MCF 10A (cell line): ENCODE measurements around the gene RPH3AL. TPM values are rescaled to one million over a fixed set of nuclear protein-coding genes. Genes with fewer than 3 reads are reported as not detected.

ENCODE experiments used
- BruUV-seq: library from RNA; stranded (reverse); fragments of 400-500 nt; replicated peaks from 2 replicates; lab custom pipeline; 2021; lab: Mats Ljungman, UMichigan
- CTCF ChIA-PET: fragments of 300-600 bp; sonication (Branson Sonifier 250); formaldehyde crosslinking; extraction: SDS; loops from one replicate; lab custom pipeline; 2021; ENCODE audit warnings: antibody characterized with exemption, inconsistent platforms; lab: Yijun Ruan, JAX
- POLR2A ChIA-PET: fragments of 300-600, 350-650 bp; sonication (Branson Sonifier 250); formaldehyde crosslinking; extraction: SDS; loops from one replicate; lab custom pipeline; 2020; ENCODE audit warnings: antibody characterized with exemption, inconsistent platforms; lab: Yijun Ruan, JAX
- DNase-seq: peaks from one replicate; pipeline ENCODE4 v3.0.0-alpha.2; 2018; ENCODE audit not compliant: unreplicated experiment
- H3K27ac Mint-ChIP-seq: one replicate; pipeline ENCODE4 v1.8.0; 2022; ENCODE audit warnings: mild to moderate bottlenecking, low read depth, mixed read lengths; ENCODE audit not compliant: unreplicated experiment
- H3K27me3 Mint-ChIP-seq: one replicate; pipeline ENCODE4 v1.8.0; 2022; ENCODE audit warnings: mixed read lengths; ENCODE audit not compliant: insufficient read depth, unreplicated experiment
- H3K36me3 Mint-ChIP-seq: one replicate; pipeline ENCODE4 v1.8.0; 2022; ENCODE audit warnings: mild to moderate bottlenecking, moderate library complexity, mixed read lengths; ENCODE audit not compliant: insufficient read depth, unreplicated experiment
- H3K4me1 Mint-ChIP-seq: one replicate; pipeline ENCODE4 v1.8.0; 2022; ENCODE audit warnings: mixed read lengths; ENCODE audit not compliant: insufficient read depth, unreplicated experiment
- H3K4me3 Mint-ChIP-seq: one replicate; pipeline ENCODE4 v1.8.0; 2022; ENCODE audit warnings: mild to moderate bottlenecking, moderate library complexity, mixed read lengths; ENCODE audit not compliant: unreplicated experiment
- H3K9me3 Mint-ChIP-seq: one replicate; pipeline ENCODE4 v1.8.0; 2022; ENCODE audit warnings: mixed read lengths; ENCODE audit not compliant: unreplicated experiment
- intact Hi-C: fragments of 100-400 bp; cut with micrococcal nuclease; formaldehyde crosslinking; loops from 2 replicates; pipeline ENCODE4 v1.14.1; 2022
- total RNA-seq: library from RNA; stranded (reverse); gene quantifications from 2 replicates; pipeline ENCODE4 v1.2.3, GENCODE V29; 2022
- TF ChIP-seq, protein P1 (sequence below): fragments of 200-600 bp; IDR thresholded peaks from one replicate; pipeline ENCODE4 v1.8.0; 2022; ENCODE audit warnings: antibody characterized with exemption, mild to moderate bottlenecking; ENCODE audit not compliant: unreplicated experiment

RPH3AL gene
- total RNA-seq, 1 experiment from 2014 or later, result 0.89 TPM

DNA sequence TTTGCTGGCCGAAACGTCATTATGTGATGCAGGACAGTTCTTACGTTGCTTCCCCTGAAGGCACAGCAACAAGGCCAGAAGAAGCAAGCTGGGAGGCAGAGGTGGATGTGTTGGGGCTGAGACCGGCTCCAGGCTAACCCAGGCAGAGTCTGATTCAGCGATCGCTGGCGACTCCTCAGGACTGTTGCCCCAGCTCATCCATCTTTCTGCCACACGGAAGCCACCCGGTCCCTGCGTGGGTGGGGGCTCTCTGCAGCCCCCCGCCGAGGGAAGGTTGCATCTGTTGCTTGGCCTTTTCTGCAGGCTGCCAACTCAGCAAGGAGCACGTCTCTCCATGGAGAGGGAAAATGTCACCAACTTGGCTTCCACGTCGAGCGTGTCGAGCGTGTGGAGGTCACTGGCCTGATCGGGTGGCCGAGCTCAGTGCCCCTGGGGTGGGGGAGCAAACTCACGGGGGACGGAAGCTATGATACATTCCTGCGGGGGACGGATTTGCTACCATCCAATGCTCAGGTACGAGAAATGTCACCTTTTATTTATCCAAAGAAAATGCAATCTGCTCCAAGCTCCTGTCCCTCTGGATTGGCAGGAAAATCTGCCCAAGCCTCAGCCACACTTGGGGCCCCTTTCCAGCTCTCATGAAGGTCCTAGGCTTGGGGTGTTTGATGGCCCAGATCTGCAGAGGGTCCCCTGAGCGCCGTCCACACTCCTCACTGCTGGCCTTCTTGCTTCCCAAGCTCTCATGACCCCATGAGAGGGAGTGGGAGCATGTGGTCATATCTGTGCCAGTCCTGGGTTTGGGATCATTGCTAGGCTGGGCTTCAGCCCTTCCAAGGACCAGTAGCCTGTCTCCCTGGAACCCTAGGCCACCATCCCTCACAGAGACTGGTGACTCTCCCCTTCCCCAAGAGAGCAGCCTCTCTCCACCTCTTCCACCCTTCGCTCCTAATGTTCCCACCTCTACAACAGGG is 69.4 kb downstream of the RPH3AL start:
- DNase-seq, result no peak
- no peak overlapping the region for H3K4me3 Mint-ChIP-seq
- no peaks in the 10 kb centered on the region for H3K9me3 Mint-ChIP-seq
- ChIA-PET POLR2A (no interaction called here), CTCF (no interaction called here)
- no peaks in the 10 kb centered on the region for H3K36me3 Mint-ChIP-seq
- H3K27ac Mint-ChIP-seq, result no peak overlapping the region
- BruUV-seq, result no TSS peak
- intact Hi-C loops, result no loop called here
- peaks cover 27% of the 10 kb centered on the region for H3K27me3 Mint-ChIP-seq
- no peaks in the 10 kb centered on the region for H3K4me1 Mint-ChIP-seq
- TF ChIP-seq, protein P1, sequence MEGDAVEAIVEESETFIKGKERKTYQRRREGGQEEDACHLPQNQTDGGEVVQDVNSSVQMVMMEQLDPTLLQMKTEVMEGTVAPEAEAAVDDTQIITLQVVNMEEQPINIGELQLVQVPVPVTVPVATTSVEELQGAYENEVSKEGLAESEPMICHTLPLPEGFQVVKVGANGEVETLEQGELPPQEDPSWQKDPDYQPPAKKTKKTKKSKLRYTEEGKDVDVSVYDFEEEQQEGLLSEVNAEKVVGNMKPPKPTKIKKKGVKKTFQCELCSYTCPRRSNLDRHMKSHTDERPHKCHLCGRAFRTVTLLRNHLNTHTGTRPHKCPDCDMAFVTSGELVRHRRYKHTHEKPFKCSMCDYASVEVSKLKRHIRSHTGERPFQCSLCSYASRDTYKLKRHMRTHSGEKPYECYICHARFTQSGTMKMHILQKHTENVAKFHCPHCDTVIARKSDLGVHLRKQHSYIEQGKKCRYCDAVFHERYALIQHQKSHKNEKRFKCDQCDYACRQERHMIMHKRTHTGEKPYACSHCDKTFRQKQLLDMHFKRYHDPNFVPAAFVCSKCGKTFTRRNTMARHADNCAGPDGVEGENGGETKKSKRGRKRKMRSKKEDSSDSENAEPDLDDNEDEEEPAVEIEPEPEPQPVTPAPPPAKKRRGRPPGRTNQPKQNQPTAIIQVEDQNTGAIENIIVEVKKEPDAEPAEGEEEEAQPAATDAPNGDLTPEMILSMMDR, result no peak

DNA sequence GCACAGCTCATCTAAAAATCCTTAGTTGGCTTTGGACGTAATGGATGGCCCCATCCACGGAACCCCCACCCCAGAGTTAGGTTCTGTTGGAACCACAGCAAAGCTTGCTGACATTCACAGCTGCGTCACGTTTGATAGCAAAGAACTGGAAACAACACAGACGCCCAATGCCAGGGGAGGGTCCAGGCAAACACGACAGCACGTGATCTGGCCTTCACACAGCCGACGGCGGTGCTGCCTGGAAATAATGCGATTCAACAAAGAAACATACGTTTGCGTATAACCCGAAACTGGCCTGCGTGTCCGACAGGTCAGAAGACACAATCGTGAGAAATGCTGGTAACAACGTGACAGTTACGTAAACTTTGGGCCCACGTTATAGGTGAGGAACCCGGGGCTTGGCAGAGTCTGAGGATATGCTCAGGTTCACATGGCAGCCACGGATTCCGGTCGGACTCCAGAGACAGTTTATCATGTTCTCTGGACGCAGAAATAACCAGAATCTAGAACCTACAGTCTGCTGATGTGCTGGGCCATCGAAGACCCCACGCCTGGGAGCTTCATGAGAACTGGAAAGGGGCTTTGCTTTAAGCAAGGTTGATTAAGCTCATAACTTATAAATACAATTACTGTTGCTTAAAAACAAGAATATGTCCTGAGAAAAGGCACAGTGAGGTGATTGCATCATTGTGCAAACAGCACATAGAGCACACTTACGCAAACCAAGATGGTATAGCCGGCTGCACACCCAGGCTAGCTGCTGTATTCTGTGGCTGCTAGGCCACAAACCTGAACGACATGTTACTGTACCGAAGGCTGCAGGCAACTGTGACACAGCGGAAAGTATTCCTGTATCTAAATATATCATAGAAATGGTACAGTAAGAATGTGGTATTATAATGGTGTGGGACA is 70.4 kb downstream of the RPH3AL start:
- Mint-ChIP-seq H3K27me3 (peaks cover 27% of the 10 kb centered on the region), H3K4me3 (no peak overlapping the region), H3K36me3 (no peaks in the 10 kb centered on the region), H3K27ac (no peak overlapping the region), H3K4me1 (no peaks in the 10 kb centered on the region), H3K9me3 (no peaks in the 10 kb centered on the region)
- DNase-seq, result no peak
- POLR2A ChIA-PET, result no interaction called here
- intact Hi-C loops, result no loop called here
- TF ChIP-seq, protein P1, result no peak
- no TSS peak for BruUV-seq
- CTCF ChIA-PET, result no interaction called here

DNA sequence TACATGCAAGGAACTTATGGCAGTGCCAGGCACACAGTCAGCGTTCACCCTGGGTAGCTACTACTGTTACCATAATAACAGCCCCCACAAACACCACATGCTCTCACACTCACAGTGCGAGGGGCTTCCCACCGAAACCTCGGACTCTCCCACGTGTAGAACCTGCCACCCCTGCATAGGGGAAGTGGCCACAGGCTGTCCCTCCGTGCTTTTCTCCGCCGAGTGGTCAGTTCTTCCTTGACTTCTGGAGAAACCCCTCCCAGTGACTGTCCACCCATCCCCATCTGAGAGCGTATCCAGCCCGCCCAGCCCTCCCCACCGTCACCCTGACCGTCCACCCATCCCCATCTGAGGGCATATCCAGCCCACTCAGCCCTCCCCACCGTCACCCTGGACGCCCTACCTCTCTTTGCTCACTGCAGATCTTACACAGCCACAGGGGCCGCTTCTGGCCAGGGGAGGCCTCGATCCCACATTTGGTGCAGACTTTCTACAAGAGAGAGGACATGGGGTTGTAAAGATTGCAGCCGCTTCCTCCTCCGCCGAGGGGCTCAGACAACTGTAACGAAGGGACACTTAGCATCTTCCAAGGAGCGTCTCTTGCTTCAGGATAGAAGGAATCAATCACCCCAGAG is 71.1 kb downstream of the RPH3AL start:
- Mint-ChIP-seq H3K4me1 (no peaks in the 10 kb centered on the region), H3K36me3 (no peaks in the 10 kb centered on the region), H3K4me3 (no peak overlapping the region), H3K27me3 (peaks cover 27% of the 10 kb centered on the region), H3K27ac (no peak overlapping the region), H3K9me3 (no peaks in the 10 kb centered on the region)
- DNase-seq, result no peak
- POLR2A ChIA-PET, result interaction anchor here (0.6 kb wide), 1 partner anchor 128 kb away, joined by 3 read pairs; no protein-coding TSS in a partner anchor
- no TSS peak for BruUV-seq
- TF ChIP-seq, protein P1, result no peak
- CTCF ChIA-PET, result no interaction called here
- intact Hi-C loops, result no loop called here
